Spleen (tissue), 7 donors: Measurements from ENCODE around the gene RPL22L1.

Experiments used
- POLR2A ChIP-seq, 3 donors: fragments of 450-650 bp; IDR thresholded peaks; one replicate each; pipeline ENCODE4 v1.5.1; 2017; ENCODE audit warnings: antibody characterized with exemption in 3 of 3, mild to moderate bottlenecking in 1 of 3
- POLR2AphosphoS5 ChIP-seq, 3 donors: sonication (generic); formaldehyde crosslinking; IDR thresholded peaks; one replicate each; pipeline ENCODE4 v1.5.1; 2017; ENCODE audit warnings: antibody characterized with exemption in 3 of 3
- TF ChIP-seq, protein P1 (sequence below), 11 experiments: fragments of 200-600 bp in 7 of 11; fragments of 450-650 bp in 4 of 11; sonication (generic) in 4 of 11; IDR thresholded peaks in 8 of 11; conservative IDR thresholded peaks in 3 of 11; 1 replicate in 7 of 11; 2 replicates in 4 of 11; pipeline versions ENCODE4 v1.4.0 to v1.8.0; 2016 to 2021; ENCODE audit warnings: antibody characterized with exemption in 11 of 11, inconsistent platforms in 4 of 11, mild to moderate bottlenecking in 1 of 11
- donor health status: DM: no; HTN: no; CAD: no; lungs with moderate emphysema.
- donor health status: DM: no; HTN: no; CAD: no.
- donor health status: DM: no; HTN: no; CAD: no.

DNA sequence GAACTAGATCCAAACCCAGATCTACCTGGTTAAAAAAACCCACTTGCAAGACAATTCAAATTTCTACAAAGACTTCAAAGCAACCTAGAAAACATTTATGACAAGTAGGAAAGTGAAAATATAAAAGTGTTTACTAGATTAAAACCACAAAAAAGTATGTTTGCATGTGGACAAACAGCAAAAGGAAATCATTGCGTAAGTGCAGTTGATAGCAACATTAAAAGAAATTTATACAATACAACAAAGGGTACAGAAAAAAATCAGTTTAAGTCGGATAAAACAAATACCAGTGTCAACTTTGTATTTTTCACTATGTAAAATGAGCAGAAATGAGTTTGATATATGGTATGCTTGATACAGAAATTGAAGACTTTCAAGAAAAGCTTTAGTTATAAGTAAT lies 35.9 kb upstream of the RPL22L1 start:
- TF ChIP-seq, protein P1, sequence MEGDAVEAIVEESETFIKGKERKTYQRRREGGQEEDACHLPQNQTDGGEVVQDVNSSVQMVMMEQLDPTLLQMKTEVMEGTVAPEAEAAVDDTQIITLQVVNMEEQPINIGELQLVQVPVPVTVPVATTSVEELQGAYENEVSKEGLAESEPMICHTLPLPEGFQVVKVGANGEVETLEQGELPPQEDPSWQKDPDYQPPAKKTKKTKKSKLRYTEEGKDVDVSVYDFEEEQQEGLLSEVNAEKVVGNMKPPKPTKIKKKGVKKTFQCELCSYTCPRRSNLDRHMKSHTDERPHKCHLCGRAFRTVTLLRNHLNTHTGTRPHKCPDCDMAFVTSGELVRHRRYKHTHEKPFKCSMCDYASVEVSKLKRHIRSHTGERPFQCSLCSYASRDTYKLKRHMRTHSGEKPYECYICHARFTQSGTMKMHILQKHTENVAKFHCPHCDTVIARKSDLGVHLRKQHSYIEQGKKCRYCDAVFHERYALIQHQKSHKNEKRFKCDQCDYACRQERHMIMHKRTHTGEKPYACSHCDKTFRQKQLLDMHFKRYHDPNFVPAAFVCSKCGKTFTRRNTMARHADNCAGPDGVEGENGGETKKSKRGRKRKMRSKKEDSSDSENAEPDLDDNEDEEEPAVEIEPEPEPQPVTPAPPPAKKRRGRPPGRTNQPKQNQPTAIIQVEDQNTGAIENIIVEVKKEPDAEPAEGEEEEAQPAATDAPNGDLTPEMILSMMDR (IDR thresholded peaks at IDR 0.05 in 8 of 11, conservative IDR thresholded peaks at IDR 0.05 in 3 of 11) = no peak
- TF ChIP-seq POLR2AphosphoS5 (IDR thresholded peaks at IDR 0.05) = no peak
- TF ChIP-seq POLR2A (IDR thresholded peaks at IDR 0.05) = no peak
